Measurements from ENCODE around the gene KCP.
"Not testable (repeated sequence)": the region's sequence is repeated elsewhere in the genome, so short reads cannot be mapped to it uniquely, and the experiment has no call there.

KCP gene

DNA sequence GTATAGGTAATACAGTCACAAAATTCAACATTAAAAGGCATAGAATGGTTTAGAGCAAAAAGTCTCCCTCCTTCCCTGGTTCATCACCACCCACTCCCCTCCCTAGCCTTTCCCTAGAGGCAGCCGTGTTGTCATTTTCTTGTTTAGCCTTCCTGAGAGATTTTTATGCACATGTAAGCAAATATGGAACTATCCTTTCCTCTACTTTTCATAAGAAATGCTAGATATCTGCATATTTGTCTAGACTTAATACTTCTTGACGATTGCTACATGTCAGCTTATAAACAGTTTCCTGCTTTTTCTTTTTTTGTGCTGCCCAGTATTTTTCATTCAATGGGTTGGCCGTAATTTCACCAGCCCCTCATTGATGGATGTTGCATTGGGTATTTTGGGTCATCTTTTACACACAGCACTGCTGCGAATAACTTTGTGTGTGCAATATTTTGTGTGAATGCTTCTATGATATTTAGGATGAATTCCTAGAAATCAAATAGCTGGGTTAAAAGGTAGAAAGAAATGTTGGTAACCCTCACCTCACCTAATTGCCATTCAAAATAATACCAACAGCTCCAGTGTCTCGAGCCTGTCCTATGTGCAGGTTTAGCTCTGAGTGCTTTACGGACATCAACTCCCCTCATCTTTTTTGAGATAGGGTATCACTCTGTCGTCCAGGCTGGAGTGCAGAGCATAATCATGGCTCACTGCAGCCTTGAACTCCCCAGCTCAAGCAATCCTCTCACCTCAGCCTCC, 34.2 kb upstream of the KCP start:
- DNase-seq (ENCODE audit: low spot score): no peak
- CTCF ChIA-PET: interaction anchor here (0.7 kb wide), 1 partner anchor 48 kb away, joined by 3 read pairs; no protein-coding TSS in a partner anchor
- TF ChIP-seq, protein P1, sequence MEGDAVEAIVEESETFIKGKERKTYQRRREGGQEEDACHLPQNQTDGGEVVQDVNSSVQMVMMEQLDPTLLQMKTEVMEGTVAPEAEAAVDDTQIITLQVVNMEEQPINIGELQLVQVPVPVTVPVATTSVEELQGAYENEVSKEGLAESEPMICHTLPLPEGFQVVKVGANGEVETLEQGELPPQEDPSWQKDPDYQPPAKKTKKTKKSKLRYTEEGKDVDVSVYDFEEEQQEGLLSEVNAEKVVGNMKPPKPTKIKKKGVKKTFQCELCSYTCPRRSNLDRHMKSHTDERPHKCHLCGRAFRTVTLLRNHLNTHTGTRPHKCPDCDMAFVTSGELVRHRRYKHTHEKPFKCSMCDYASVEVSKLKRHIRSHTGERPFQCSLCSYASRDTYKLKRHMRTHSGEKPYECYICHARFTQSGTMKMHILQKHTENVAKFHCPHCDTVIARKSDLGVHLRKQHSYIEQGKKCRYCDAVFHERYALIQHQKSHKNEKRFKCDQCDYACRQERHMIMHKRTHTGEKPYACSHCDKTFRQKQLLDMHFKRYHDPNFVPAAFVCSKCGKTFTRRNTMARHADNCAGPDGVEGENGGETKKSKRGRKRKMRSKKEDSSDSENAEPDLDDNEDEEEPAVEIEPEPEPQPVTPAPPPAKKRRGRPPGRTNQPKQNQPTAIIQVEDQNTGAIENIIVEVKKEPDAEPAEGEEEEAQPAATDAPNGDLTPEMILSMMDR (conservative IDR thresholded peaks at IDR 0.05; ENCODE audit: low read depth): no peak
- POLR2A ChIA-PET (ENCODE audit: low non-redundant PET): no interaction called here
- no peak overlapping the region for H3K27ac ChIP-seq

DNA sequence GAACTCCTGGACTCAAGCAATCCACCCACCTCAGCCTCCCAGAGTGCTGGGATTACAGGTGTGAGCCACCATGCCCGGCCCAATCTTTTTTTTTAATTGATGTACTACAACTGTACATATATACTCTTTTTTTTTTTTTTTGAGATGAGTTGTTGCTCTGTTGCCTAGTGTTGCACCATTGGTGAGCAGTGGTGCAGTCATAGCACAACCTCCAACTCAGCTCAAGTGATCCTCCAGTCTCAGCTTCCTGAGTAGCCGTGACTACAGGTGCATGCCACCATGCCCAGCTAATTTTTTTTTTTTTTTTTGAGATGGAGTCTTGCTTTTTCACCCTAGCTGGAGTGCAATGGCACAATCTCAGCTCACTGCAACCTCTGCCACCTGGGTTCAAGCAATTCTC, 32.7 kb upstream of the KCP start:
- H3K27ac ChIP-seq; CTCF ChIA-PET; POLR2A ChIA-PET (ENCODE audit: low non-redundant PET); DNase-seq (ENCODE audit: low spot score): not testable (repeated sequence)

DNA sequence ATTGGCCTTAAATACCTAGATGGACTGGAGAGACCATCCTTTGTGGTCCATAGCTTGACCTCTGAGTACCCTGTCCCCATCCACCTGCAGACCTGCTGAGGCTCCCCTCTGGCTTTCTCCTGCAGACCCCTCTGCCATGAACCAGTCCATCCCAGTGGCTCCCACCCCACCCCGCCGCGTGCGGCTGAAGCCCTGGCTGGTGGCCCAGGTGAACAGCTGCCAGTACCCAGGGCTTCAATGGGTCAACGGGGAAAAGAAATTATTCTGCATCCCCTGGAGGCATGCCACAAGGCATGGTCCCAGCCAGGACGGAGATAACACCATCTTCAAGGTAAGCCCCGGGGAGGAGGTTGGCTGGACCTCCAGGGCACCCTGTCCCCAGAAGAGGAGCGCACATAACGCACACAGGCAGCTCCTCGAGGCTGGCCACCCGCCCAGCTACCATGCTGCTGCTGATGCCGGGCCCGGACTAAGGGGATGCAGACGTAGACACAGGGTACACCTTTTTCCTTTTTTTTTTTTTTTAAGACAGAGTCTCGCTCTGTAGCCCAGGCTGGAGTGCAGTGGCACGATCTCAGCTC, 31.5 kb upstream of the KCP start:
- CTCF ChIA-PET: no interaction called here
- H3K27ac ChIP-seq: no peak overlapping the region
- TF ChIP-seq, protein P1 (conservative IDR thresholded peaks at IDR 0.05; ENCODE audit: low read depth): no peak
- POLR2A ChIA-PET (ENCODE audit: low non-redundant PET): no interaction called here
- DNase-seq (ENCODE audit: low spot score): no peak

DNA sequence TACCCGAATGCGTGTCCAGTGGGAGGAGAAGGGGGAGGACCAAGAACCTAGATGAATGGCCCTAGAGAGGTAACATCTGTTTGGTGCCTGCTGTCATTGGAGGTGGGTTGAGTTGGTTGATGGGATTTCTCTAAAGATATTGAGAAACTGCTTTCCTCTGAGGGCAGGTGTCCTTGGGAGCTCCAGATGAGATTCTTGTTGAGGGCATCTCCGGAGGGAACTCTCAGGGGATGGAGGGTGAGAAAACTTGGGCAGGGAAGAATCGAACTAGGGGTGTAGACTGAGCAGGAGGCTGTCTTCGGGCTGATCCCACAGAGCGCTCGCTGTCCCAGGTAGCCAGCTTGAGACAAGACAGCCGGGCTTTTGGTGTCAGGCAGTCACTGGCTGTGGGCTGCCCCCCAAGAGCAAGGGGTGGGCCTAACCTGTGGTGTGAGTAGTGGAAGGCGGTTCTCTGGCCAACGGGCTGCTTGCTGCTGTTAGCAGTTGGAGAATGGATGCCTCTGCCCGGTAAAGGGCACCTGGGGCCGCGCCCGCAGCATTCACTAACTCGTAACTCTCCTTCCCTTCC, 30.9 kb upstream of the KCP start:
- TF ChIP-seq, protein P1 (conservative IDR thresholded peaks at IDR 0.05; ENCODE audit: low read depth): no peak
- ChIA-PET CTCF (no interaction called here), POLR2A (ENCODE audit: low non-redundant PET) (no interaction called here)
- H3K27ac ChIP-seq: no peak overlapping the region
- DNase-seq (ENCODE audit: low spot score): no peak

DNA sequence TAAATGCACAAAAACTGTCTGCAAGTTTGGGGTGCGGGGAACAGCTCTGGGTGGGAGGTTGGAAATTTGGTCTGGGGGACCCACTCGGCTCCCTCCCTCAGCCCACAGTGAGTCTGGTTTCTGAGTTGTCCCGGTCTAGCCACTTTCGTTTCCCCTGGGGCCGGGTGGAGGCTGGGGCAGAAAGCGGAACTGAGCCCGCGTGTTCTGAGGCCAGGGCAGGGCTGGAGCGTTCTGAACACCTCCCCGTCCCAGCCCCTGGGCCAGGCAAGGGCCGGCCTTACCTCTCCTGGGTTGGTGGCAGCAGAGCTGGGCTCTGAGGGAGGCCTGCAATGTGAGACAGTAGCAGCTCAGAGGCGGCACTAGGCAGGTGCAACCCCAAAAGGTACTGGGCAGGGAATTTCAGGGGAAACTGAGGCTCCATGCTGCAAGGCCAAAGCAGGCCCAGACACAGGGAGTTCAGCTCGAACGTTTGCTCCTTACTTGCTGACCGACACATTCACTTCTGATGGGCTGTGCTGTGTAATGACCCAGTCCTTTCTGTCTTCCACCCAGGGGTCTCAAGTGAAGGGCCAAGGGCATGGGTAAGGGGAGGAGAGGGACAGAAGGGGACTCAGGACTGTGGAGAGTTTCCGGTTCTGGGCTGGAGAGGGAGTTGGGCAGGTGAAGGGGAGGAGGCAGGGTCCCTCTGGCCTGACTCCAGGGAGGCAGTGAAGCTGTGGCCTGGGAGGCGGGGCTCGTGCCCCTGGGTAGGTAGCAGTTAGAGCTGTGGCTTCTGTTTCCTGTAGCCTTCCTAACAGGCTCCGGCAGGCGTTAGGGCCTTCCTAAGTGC, 30.2 kb upstream of the KCP start:
- TF ChIP-seq, protein P1 (conservative IDR thresholded peaks at IDR 0.05; ENCODE audit: low read depth): no peak
- H3K27ac ChIP-seq: no peak overlapping the region
- ChIA-PET CTCF (no interaction called here), POLR2A (ENCODE audit: low non-redundant PET) (interaction anchor here (0.6 kb wide), 1 partner anchor 191 kb away, joined by 3 read pairs; no protein-coding TSS in a partner anchor)
- DNase-seq (ENCODE audit: low spot score): no peak

DNA sequence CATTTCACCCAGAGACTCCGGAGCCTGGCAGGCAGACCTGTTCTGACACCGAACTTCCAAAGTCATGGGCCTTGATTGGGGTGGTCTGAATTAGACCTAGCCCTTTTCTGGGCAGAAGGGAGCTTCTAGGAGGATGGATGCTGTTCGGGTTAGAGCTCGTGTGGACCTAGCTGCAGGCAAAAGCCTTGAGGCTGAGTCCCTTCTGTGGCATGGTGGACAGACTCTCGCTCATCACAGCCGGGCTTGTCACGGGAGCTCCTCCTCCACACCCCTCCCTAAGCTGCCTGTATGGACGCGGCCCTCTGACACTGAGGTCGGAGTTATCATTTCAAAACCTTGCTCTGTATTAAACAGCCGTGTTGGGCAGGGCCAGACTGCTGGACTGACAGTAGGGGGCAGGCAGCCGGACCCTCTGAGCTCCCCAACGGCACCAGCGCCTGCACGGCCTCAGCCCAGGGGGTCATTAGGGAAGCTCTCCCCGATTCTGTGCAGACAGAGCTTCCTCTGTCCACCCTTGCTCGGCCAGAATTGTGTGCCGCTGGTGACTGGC, 29.4 kb upstream of the KCP start:
- no peak for DNase-seq (ENCODE audit: low spot score)
- ChIA-PET CTCF (no interaction called here), POLR2A (ENCODE audit: low non-redundant PET) (no interaction called here)
- H3K27ac ChIP-seq: no peak overlapping the region
- TF ChIP-seq, protein P1 (conservative IDR thresholded peaks at IDR 0.05; ENCODE audit: low read depth): no peak
